ENCODE measurements around the gene KIRREL3. TPM values are rescaled to one million over a fixed set of nuclear protein-coding genes. Genes with fewer than 3 reads are reported as not detected.

The KIRREL3 gene
- total and polyA plus RNA-seq, 2 of the 8 experiments (the other 6 are each of a cell fraction or from before 2014, with no cell fraction given), result 0.29 to 0.32 TPM

DNA sequence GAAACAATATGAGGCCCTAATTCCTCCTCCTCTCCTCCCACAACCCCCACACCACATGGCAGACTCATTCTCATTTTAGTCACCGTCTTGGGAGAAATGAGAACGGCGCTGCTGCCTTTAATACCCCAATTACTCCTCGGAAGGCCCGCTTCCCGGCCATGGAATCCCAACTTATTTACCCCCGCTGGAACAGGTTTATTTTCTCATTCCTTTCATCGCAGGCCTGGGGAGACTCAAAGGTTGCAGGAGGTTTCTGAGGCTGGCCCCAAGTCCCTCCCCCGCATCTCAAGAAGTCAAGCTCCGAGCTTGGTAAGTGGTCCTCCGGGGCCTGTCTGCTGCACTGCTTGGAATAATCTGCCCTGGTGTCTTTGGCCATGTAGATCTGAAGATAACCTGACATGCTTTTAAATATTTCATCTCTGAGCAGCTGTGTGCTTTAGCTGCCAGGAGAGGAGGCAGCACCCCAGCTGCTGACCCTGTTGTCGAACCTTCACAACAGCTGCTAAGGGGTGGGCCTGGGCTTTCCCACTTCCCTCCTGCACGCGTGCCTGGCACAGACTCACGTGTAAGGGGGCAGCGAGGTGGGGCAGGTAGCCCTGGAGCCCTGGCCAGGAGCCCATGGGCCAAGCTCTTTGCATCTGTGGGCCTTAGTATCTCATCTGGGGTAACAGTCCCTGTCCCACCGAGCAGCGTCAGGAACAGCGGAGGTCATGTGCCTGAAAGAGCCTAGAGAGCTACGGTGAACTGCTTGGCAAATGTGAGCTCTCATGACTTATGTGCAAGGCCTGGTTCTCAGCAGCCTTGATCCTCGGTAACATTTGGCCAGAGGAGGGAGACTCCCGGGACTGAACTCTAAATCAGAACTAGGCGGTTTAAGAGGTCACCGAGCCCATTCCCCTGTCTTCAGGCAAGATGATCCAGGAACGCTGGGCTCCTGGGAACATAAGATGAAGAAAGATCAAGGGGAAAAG lies 480.5 kb downstream of the KIRREL3 start:
- 88% methylated on average over 24 of the region's 25 CpGs; no CpG with 5 or more reads in 1 of the 2 experiments for WGBS, 2 experiments (ENCODE audit: extremely low coverage in 1 of 2, insufficient coverage in 1 of 2, insufficient read length in 1 of 2, insufficient replicate concordance in 2 of 2, low coverage in 1 of 2, low lambda C conversion rate in 2 of 2, missing lambda C conversion rate in 1 of 2)
- TF ChIP-seq BACH1 (IDR thresholded peaks at IDR 0.05; ENCODE audit: low read length) (no peak), CHD2 (IDR thresholded peaks at IDR 0.05; ENCODE audit: low read length) (no peak), YY1 (IDR thresholded peaks at IDR 0.05; ENCODE audit: low read depth, low read length) (no peak), EP300 (IDR thresholded peaks at IDR 0.05; ENCODE audit: borderline replicate concordance in 1 of 2, low read depth in 2 of 2, low read length in 2 of 2) (no peak), CHD1 (IDR thresholded peaks at IDR 0.05; ENCODE audit: low read depth, low read length) (no peak), KDM4A (IDR thresholded peaks at IDR 0.05; ENCODE audit: low read depth, low read length, severe bottlenecking) (no peak), GABPA (IDR thresholded peaks at IDR 0.05; ENCODE audit: borderline replicate concordance, insufficient read depth, low read length) (no peak), KDM5A (IDR thresholded peaks at IDR 0.05; ENCODE audit: low read length) (no peak), FOSL1 (IDR thresholded peaks at IDR 0.05; ENCODE audit: insufficient read depth, low read depth, low read length) (no peak), ASH2L (IDR thresholded peaks at IDR 0.05; ENCODE audit: low read length) (no peak)
- TF ChIP-seq, protein P1, sequence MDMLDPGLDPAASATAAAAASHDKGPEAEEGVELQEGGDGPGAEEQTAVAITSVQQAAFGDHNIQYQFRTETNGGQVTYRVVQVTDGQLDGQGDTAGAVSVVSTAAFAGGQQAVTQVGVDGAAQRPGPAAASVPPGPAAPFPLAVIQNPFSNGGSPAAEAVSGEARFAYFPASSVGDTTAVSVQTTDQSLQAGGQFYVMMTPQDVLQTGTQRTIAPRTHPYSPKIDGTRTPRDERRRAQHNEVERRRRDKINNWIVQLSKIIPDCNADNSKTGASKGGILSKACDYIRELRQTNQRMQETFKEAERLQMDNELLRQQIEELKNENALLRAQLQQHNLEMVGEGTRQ (IDR thresholded peaks at IDR 0.05; ENCODE audit: low read length), result no peak

More for the DNA sequence above, 480.5 kb downstream of the KIRREL3 start:
- Histone ChIP-seq H3K56ac (replicated peaks; ENCODE audit: insufficient read length, low read depth, low read length) (no peak overlapping the region), H3K4ac (replicated peaks; ENCODE audit: insufficient read length, low read depth, low read length) (no peak overlapping the region), H3K4me2 (ENCODE audit: insufficient read depth in 1 of 2, low read depth in 2 of 2, low read length in 2 of 2) (no peak overlapping the region), H3K36me3 (ENCODE audit: control insufficient read depth in 2 of 4, insufficient read depth in 4 of 4, low read length in 3 of 4) (no peaks in the 10 kb centered on the region), H3K79me1 (ENCODE audit: low read depth, low read length) (no peaks in the 10 kb centered on the region), H4K91ac (replicated peaks; ENCODE audit: insufficient read length, low read length) (no peak overlapping the region), H2BK120ac (replicated peaks; ENCODE audit: low read depth, low read length) (no peak overlapping the region), H3K14ac (ENCODE audit: insufficient read length) (no peak overlapping the region), H3K9ac (replicated peaks in 1 of 4; ENCODE audit: extremely low read depth in 1 of 4, low read depth in 3 of 4, low read length in 3 of 4) (no peak overlapping the region), H3K9me3 (ENCODE audit: insufficient read depth in 2 of 2, low read depth in 1 of 2, low read length in 1 of 2) (no peaks in the 10 kb centered on the region), H4K20me1 (replicated peaks in 1 of 2; ENCODE audit: control insufficient read depth in 1 of 2, insufficient read depth in 2 of 2, low read length in 2 of 2) (no peaks in the 10 kb centered on the region), H3K79me2 (ENCODE audit: control insufficient read depth in 1 of 2, insufficient read depth in 2 of 2, low read length in 2 of 2) (no peaks in the 10 kb centered on the region), H2BK5ac (ENCODE audit: low read depth, low read length) (no peak overlapping the region), H2BK12ac (ENCODE audit: low read depth, low read length) (no peak overlapping the region), H3K27me3 (replicated peaks in 1 of 4; ENCODE audit: control insufficient read depth in 3 of 4, extremely low read depth in 1 of 4, insufficient read depth in 3 of 4, low read length in 3 of 4) (no peaks in the 10 kb centered on the region), H4K5ac (ENCODE audit: insufficient read length, low read depth, low read length) (no peak overlapping the region), H3K4me3 (ENCODE audit: extremely low read depth in 1 of 4, insufficient read depth in 2 of 4, low read depth in 3 of 4, low read length in 4 of 4) (no peak overlapping the region), H4K8ac (ENCODE audit: extremely low read depth, insufficient read depth, low read length) (no peak overlapping the region), H3K27ac (ENCODE audit: low read depth, low read length) (no peak overlapping the region), H2BK15ac (ENCODE audit: low read length) (no peak overlapping the region), H3K18ac (ENCODE audit: extremely low read depth, low read length) (no peak overlapping the region), H2AK5ac (ENCODE audit: low read depth, low read length) (no peak overlapping the region), H3K23ac (ENCODE audit: insufficient read length) (no peak overlapping the region), H3K4me1 (replicated peaks in 1 of 4; ENCODE audit: control insufficient read depth in 3 of 4, insufficient read depth in 4 of 4, low read length in 3 of 4) (no peaks in the 10 kb centered on the region; a peak in 1 of 7 replicates), H3K23me2 (ENCODE audit: low read depth, low read length) (no peaks in the 10 kb centered on the region), H2AFZ (ENCODE audit: low read length) (no peak overlapping the region), H2BK20ac (ENCODE audit: low read length) (no peak overlapping the region)
- CTCF ChIA-PET (ENCODE audit: partially characterized antibody), result interaction anchor here (1.0 to 1.2 kb wide), 2 partner anchors 40 to 67 kb away, joined by 3 read pairs; no protein-coding TSS in a partner anchor
- DNase-seq (ENCODE audit: low read depth in 1 of 2, low spot score in 2 of 2) (no peak), FAIRE-seq (no peak)
- POLR2A ChIA-PET (ENCODE audit: partially characterized antibody), result no interaction called here

Measured in H1 (cell line).